ENCODE results near the gene LCK. TPM values are rescaled to one million over a fixed set of nuclear protein-coding genes. Genes with fewer than 3 reads are reported as not detected.

Gene LCK
- total and polyA plus RNA-seq, 2 of the 8 experiments (the other 6 are each of a cell fraction or from before 2014, with no cell fraction given), result 75.3 to 122 TPM

DNA sequence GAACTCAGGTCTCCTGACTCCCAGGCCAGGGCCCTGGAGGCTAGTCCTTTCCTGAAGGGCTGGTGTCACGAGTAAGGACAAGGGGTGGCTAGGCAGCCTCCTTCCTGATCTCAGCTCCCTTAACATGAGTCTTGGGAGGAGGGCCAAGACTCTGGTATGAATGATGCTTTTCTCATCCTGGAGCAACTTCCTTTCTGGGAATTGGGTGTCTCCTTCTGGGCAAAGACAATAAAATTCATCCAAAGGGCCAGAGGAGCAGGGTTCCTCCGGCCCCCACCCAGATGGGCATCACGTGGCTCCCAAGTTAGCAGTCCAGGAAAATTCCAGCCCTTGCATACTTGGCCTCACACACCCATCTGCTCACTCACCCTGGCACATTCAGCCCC is 4.2 kb upstream of the LCK start, which contains the start of gene FAM167B:
TSS of gene FAM167B (plus strand) at position 335 of the 386 bp plus-strand sequence. CDS start 200 bp downstream, outside the sequence.
- no peaks in the 10 kb centered on the region for H4K20me1 ChIP-seq (replicated peaks in 1 of 2; ENCODE audit: control insufficient read depth in 1 of 2, insufficient read depth in 2 of 2, low read length in 2 of 2)
- no peak within 1 kb of the TSS for H2AFZ ChIP-seq (ENCODE audit: low read length)
- H2BK120ac ChIP-seq (replicated peaks; ENCODE audit: low read depth, low read length), result no peak within 1 kb of the TSS
- peaks cover 7 to 13% (median 11%) of the 10 kb centered on the region in 4 experiments for H3K4me1 ChIP-seq (replicated peaks in 1 of 4; ENCODE audit: control insufficient read depth in 3 of 4, insufficient read depth in 4 of 4, low read length in 3 of 4)
- H3K27ac ChIP-seq (ENCODE audit: low read depth, low read length), result no peak within 1 kb of the TSS
- no peak within 1 kb of the TSS; the same call in 1 of the 2 replicates for H2BK15ac ChIP-seq (ENCODE audit: low read length)
- H3K9ac ChIP-seq (replicated peaks in 1 of 4; ENCODE audit: extremely low read depth in 1 of 4, low read depth in 3 of 4, low read length in 3 of 4), result no peak within 1 kb of the TSS; a peak in 1 of 7 replicates
- no peaks in the 10 kb centered on the region; a peak in 1 of 7 replicates for H3K27me3 ChIP-seq (replicated peaks in 1 of 4; ENCODE audit: control insufficient read depth in 3 of 4, extremely low read depth in 1 of 4, insufficient read depth in 3 of 4, low read length in 3 of 4)
- peaks cover 4% of the 10 kb centered on the region; the same call in 1 of the 2 replicates for H3K23me2 ChIP-seq (ENCODE audit: low read depth, low read length)
- H2BK5ac ChIP-seq (ENCODE audit: low read depth, low read length), result peak within 1 kb of the TSS; percentile 52; the same call in 1 of the 2 replicates
- no peak within 1 kb of the TSS for H3K4me3 ChIP-seq (ENCODE audit: extremely low read depth in 1 of 4, insufficient read depth in 2 of 4, low read depth in 3 of 4, low read length in 4 of 4)
- FAIRE-seq (no peak), DNase-seq (ENCODE audit: low read depth in 1 of 2, low spot score in 2 of 2) (no peak)
- H2BK12ac ChIP-seq (ENCODE audit: low read depth, low read length), result peak within 1 kb of the TSS; percentile 68; the same call in 1 of the 2 replicates
- H2BK20ac ChIP-seq (ENCODE audit: low read length), result 0 out of 2 replicates have a peak within 1 kb of the TSS, but pooled peaks have one; percentile 48
- H3K18ac ChIP-seq (ENCODE audit: extremely low read depth, low read length), result no peak within 1 kb of the TSS; the same call in 1 of the 2 replicates
- no peaks in the 10 kb centered on the region for H3K79me2 ChIP-seq (ENCODE audit: control insufficient read depth in 1 of 2, insufficient read depth in 2 of 2, low read length in 2 of 2)
- H3K23ac ChIP-seq (ENCODE audit: insufficient read length), result no peak within 1 kb of the TSS
- ChIA-PET CTCF (ENCODE audit: partially characterized antibody) (interaction anchor here (1.1 to 6.1 kb wide), 9 partner anchors 10 to 70 kb away, joined by 4 to 66 read pairs (median 34); partner anchors contain the start of gene HDAC1), POLR2A (ENCODE audit: partially characterized antibody) (interaction anchor here (1.1 to 6.6 kb wide), 4 partner anchors 22 to 105 kb away, joined by 3 to 50 read pairs (median 14); partner anchors contain the start of gene MARCKSL1)
- no peak within 1 kb of the TSS for H4K8ac ChIP-seq (ENCODE audit: extremely low read depth, insufficient read depth, low read length)
- H3K56ac ChIP-seq (replicated peaks; ENCODE audit: insufficient read length, low read depth, low read length), result no peak within 1 kb of the TSS
- no peaks in the 10 kb centered on the region for H3K36me3 ChIP-seq (ENCODE audit: control insufficient read depth in 2 of 4, insufficient read depth in 4 of 4, low read length in 3 of 4)
- H3K4ac ChIP-seq (replicated peaks; ENCODE audit: insufficient read length, low read depth, low read length), result no peak within 1 kb of the TSS
- no peak within 1 kb of the TSS for H3K4me2 ChIP-seq (ENCODE audit: insufficient read depth in 1 of 2, low read depth in 2 of 2, low read length in 2 of 2)
- H3K14ac ChIP-seq (ENCODE audit: insufficient read length), result no peak within 1 kb of the TSS
- no peak within 1 kb of the TSS for H4K5ac ChIP-seq (ENCODE audit: insufficient read length, low read depth, low read length)
- 92% methylated on average over 3 of the region's 3 CpGs; no CpG with 5 or more reads in 1 of the 2 experiments for WGBS, 2 experiments (ENCODE audit: extremely low coverage in 1 of 2, insufficient coverage in 1 of 2, insufficient read length in 1 of 2, insufficient replicate concordance in 2 of 2, low coverage in 1 of 2, low lambda C conversion rate in 2 of 2, missing lambda C conversion rate in 1 of 2)
- no peak within 1 kb of the TSS for H4K91ac ChIP-seq (replicated peaks; ENCODE audit: insufficient read length, low read length)
- H2AK5ac ChIP-seq (ENCODE audit: low read depth, low read length), result no peak within 1 kb of the TSS
- no peaks in the 10 kb centered on the region for H3K79me1 ChIP-seq (ENCODE audit: low read depth, low read length)
- no peaks in the 10 kb centered on the region for H3K9me3 ChIP-seq (ENCODE audit: insufficient read depth in 2 of 2, low read depth in 1 of 2, low read length in 1 of 2)
- TF ChIP-seq, protein P1, sequence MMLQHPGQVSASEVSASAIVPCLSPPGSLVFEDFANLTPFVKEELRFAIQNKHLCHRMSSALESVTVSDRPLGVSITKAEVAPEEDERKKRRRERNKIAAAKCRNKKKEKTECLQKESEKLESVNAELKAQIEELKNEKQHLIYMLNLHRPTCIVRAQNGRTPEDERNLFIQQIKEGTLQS (IDR thresholded peaks at IDR 0.05; ENCODE audit: insufficient read depth, low read depth, low read length), result no peak
- TF ChIP-seq, protein P2, sequence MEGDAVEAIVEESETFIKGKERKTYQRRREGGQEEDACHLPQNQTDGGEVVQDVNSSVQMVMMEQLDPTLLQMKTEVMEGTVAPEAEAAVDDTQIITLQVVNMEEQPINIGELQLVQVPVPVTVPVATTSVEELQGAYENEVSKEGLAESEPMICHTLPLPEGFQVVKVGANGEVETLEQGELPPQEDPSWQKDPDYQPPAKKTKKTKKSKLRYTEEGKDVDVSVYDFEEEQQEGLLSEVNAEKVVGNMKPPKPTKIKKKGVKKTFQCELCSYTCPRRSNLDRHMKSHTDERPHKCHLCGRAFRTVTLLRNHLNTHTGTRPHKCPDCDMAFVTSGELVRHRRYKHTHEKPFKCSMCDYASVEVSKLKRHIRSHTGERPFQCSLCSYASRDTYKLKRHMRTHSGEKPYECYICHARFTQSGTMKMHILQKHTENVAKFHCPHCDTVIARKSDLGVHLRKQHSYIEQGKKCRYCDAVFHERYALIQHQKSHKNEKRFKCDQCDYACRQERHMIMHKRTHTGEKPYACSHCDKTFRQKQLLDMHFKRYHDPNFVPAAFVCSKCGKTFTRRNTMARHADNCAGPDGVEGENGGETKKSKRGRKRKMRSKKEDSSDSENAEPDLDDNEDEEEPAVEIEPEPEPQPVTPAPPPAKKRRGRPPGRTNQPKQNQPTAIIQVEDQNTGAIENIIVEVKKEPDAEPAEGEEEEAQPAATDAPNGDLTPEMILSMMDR (IDR thresholded peaks at IDR 0.05; ENCODE audit: control extremely low read depth in 1 of 3, insufficient read depth in 1 of 3, low read depth in 1 of 3, low read length in 3 of 3), result no peak
- no peak for TF ChIP-seq SIX5 (IDR thresholded peaks at IDR 0.05; ENCODE audit: low read depth, low read length)
- TF ChIP-seq HDAC6 (IDR thresholded peaks at IDR 0.05; ENCODE audit: low read depth, low read length), result no peak
- no peak for TF ChIP-seq ZNF274 (IDR thresholded peaks at IDR 0.05; ENCODE audit: borderline replicate concordance, extremely low read depth, low read length)
- TF ChIP-seq CHD1 (IDR thresholded peaks at IDR 0.05; ENCODE audit: low read depth, low read length), result no peak
- no peak for TF ChIP-seq KDM1A (IDR thresholded peaks at IDR 0.05; ENCODE audit: borderline replicate concordance, low read length)
- no peak for TF ChIP-seq EP300 (IDR thresholded peaks at IDR 0.05; ENCODE audit: borderline replicate concordance in 1 of 2, low read depth in 2 of 2, low read length in 2 of 2)
- no peak for TF ChIP-seq TAF1 (IDR thresholded peaks at IDR 0.05; ENCODE audit: low read depth, low read length)
- TF ChIP-seq CTBP2 (IDR thresholded peaks at IDR 0.05; ENCODE audit: borderline replicate concordance, insufficient read depth, insufficient read length, low read length), result no peak
